WTC11 (cell line): ENCODE results near the gene GALT.

Experiments
- CREB1 ChIP-seq: sonication (generic); formaldehyde crosslinking; IDR thresholded peaks from 2 replicates; pipeline ENCODE4 v1.8.0; 2023; ENCODE audit warnings: mild to moderate bottlenecking, missing genetic modification reagents
- ESRRA ChIP-seq: sonication (generic); formaldehyde crosslinking; IDR thresholded peaks from 2 replicates; pipeline ENCODE4 v1.8.1; 2022; ENCODE audit warnings: mild to moderate bottlenecking, missing genetic modification reagents, borderline replicate concordance
- ETV6 ChIP-seq: sonication (generic); formaldehyde crosslinking; IDR thresholded peaks from 2 replicates; pipeline ENCODE4 v1.8.1; 2022; ENCODE audit warnings: mild to moderate bottlenecking, missing genetic modification reagents
- NFE2L1 ChIP-seq: sonication (generic); formaldehyde crosslinking; IDR thresholded peaks from 2 replicates; pipeline ENCODE4 v1.8.1; 2023; ENCODE audit warnings: missing genetic modification reagents
- ZNF219 ChIP-seq: sonication (generic); formaldehyde crosslinking; IDR thresholded peaks from 2 replicates; pipeline ENCODE4 v1.8.0; 2023; ENCODE audit warnings: missing genetic modification reagents, mild to moderate bottlenecking, borderline replicate concordance
- ZNF396 ChIP-seq: fragments of 250-450 bp; sonication (Bioruptor Pico); IDR thresholded peaks from 2 replicates; pipeline ENCODE4 v1.8.0; 2021; ENCODE audit warnings: mild to moderate bottlenecking, moderate library complexity, borderline replicate concordance
- ZNF423 ChIP-seq: fragments of 250-450 bp; sonication (Bioruptor Pico); IDR thresholded peaks from 2 replicates; pipeline ENCODE4 v2.1.2; 2022; ENCODE audit warnings: mild to moderate bottlenecking, moderate library complexity
- TF ChIP-seq, protein P1 (sequence below): fragments of 200-600 bp; IDR thresholded peaks from 2 replicates; pipeline ENCODE4 v1.8.0; 2022; ENCODE audit warnings: antibody characterized with exemption
- TF ChIP-seq, protein P2 (sequence below): sonication (generic); formaldehyde crosslinking; IDR thresholded peaks from 2 replicates; pipeline ENCODE4 v1.8.1; 2023; ENCODE audit warnings: mild to moderate bottlenecking, missing genetic modification reagents, moderate library complexity
- TF ChIP-seq, protein P3 (sequence below): sonication (generic); formaldehyde crosslinking; IDR thresholded peaks from 2 replicates; pipeline ENCODE4 v1.8.0; 2023; ENCODE audit warnings: mild to moderate bottlenecking, missing genetic modification reagents

DNA sequence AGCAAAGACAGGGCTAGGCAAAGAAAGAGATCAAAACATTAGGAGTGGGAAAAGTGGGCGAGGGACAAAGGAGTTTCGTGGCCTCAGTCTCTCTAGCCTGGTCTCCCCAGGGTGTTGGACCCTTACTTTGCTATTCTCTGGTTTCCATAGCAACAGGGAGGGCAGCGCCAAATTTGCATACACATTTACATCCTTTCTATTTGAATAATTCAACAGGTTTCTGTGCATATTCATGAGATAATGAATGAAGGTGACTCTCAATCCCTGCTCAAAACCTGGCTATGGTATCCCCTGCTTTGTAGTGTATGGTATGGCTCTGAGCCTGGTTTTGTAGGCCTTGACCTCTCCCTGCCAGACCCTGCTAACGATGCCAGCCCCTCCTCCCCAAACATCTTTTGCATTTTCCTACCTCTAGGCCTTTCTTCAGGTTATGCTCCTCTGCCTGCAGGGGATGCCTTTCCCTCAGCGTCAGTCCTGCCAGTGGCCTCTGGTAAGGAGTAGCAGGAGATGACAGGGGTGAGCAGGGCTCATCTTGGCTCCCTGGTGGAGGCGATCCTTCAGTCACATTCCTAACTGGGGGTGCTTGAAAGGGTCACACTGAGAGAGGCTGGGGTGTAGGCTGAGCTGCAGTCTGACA is 44.4 kb upstream of the GALT start:
- TF ChIP-seq, protein P1, sequence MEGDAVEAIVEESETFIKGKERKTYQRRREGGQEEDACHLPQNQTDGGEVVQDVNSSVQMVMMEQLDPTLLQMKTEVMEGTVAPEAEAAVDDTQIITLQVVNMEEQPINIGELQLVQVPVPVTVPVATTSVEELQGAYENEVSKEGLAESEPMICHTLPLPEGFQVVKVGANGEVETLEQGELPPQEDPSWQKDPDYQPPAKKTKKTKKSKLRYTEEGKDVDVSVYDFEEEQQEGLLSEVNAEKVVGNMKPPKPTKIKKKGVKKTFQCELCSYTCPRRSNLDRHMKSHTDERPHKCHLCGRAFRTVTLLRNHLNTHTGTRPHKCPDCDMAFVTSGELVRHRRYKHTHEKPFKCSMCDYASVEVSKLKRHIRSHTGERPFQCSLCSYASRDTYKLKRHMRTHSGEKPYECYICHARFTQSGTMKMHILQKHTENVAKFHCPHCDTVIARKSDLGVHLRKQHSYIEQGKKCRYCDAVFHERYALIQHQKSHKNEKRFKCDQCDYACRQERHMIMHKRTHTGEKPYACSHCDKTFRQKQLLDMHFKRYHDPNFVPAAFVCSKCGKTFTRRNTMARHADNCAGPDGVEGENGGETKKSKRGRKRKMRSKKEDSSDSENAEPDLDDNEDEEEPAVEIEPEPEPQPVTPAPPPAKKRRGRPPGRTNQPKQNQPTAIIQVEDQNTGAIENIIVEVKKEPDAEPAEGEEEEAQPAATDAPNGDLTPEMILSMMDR: no peak
- TF ChIP-seq ZNF423 (no peak), ETV6 (no peak), ZNF219 (CRISPR knock-in tag) (no peak), ESRRA (CRISPR knock-in tag) (no peak), NFE2L1 (no peak), CREB1 (CRISPR knock-in tag) (no peak), ZNF396 (CRISPR knock-in tag) (no peak)
- TF ChIP-seq, protein P2, sequence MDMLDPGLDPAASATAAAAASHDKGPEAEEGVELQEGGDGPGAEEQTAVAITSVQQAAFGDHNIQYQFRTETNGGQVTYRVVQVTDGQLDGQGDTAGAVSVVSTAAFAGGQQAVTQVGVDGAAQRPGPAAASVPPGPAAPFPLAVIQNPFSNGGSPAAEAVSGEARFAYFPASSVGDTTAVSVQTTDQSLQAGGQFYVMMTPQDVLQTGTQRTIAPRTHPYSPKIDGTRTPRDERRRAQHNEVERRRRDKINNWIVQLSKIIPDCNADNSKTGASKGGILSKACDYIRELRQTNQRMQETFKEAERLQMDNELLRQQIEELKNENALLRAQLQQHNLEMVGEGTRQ (CRISPR knock-in tag): no peak
- TF ChIP-seq, protein P3, sequence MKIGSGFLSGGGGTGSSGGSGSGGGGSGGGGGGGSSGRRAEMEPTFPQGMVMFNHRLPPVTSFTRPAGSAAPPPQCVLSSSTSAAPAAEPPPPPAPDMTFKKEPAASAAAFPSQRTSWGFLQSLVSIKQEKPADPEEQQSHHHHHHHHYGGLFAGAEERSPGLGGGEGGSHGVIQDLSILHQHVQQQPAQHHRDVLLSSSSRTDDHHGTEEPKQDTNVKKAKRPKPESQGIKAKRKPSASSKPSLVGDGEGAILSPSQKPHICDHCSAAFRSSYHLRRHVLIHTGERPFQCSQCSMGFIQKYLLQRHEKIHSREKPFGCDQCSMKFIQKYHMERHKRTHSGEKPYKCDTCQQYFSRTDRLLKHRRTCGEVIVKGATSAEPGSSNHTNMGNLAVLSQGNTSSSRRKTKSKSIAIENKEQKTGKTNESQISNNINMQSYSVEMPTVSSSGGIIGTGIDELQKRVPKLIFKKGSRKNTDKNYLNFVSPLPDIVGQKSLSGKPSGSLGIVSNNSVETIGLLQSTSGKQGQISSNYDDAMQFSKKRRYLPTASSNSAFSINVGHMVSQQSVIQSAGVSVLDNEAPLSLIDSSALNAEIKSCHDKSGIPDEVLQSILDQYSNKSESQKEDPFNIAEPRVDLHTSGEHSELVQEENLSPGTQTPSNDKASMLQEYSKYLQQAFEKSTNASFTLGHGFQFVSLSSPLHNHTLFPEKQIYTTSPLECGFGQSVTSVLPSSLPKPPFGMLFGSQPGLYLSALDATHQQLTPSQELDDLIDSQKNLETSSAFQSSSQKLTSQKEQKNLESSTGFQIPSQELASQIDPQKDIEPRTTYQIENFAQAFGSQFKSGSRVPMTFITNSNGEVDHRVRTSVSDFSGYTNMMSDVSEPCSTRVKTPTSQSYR (CRISPR knock-in tag): no peak
